ENCODE measurements around the gene TINAG.

GRCh38 chr6:54327631-54328030 is 19.4 kb downstream of the TINAG start:
- TF ChIP-seq POLR2A (IDR thresholded peaks at IDR 0.05; ENCODE audit: low read length) (no peak), GATA1 (IDR thresholded peaks at IDR 0.05; ENCODE audit: low read depth, low read length) (no peak)
